Caco-2 (cell line): Measurements from ENCODE around the gene PHLDA2. TPM values are rescaled to one million over a fixed set of nuclear protein-coding genes. Genes with fewer than 3 reads are reported as not detected.

Experiments
- BruUV-seq: library from RNA; stranded (reverse); fragments of 400-500 nt; replicated peaks from 2 replicates; lab custom pipeline; 2021; lab: Mats Ljungman, UMichigan
- CTCF ChIA-PET: fragments of 300-600 bp; sonication (Branson Sonifier 250); formaldehyde crosslinking; loops from one replicate; lab custom pipeline; 2022; ENCODE audit warnings: antibody characterized with exemption; lab: Charles Lee
- POLR2A ChIA-PET: fragments of 300-600 bp; sonication (Branson Sonifier 250); formaldehyde crosslinking; loops from one replicate; lab custom pipeline; 2022; ENCODE audit warnings: antibody characterized with exemption; lab: Charles Lee
- DNase-seq, 2 experiments: peaks; one replicate each; pipeline versions ENCODE4 v3.0.0 to v3.0.0-alpha.2; 2020 to 2022
- H3K27me3 ChIP-seq: replicated peaks from 2 replicates; pipeline ENCODE4 v1.6.0; 2011; ENCODE audit warnings: low read length; ENCODE audit not compliant: control insufficient read depth, insufficient read depth
- H3K36me3 ChIP-seq: 2 replicates; pipeline ENCODE4 v1.5.1; 2011; ENCODE audit warnings: low read length; ENCODE audit not compliant: control insufficient read depth, insufficient read depth
- H3K4me1 ChIP-seq: fragments of 250-450 bp; sonication (Bioruptor Pico); 2 replicates; pipeline ENCODE4 v1.5.1; 2020; ENCODE audit warnings: mild to moderate bottlenecking
- H3K4me3 ChIP-seq: 2 replicates; pipeline ENCODE4 v1.5.1; 2011; ENCODE audit warnings: low read depth, mild to moderate bottlenecking, control low read depth, low read length
- H3K9me3 ChIP-seq: fragments of 250-450 bp; sonication (Bioruptor Pico); 2 replicates; pipeline ENCODE4 v1.5.1; 2020; ENCODE audit warnings: mild to moderate bottlenecking, moderate library complexity
- H3K27ac Mint-ChIP-seq: one replicate; pipeline ENCODE4 v1.8.0; 2022; ENCODE audit warnings: mixed read lengths; ENCODE audit not compliant: unreplicated experiment
- H3K27me3 Mint-ChIP-seq: one replicate; pipeline ENCODE4 v1.8.0; 2022; ENCODE audit warnings: mixed read lengths; ENCODE audit not compliant: insufficient read depth, unreplicated experiment
- H3K36me3 Mint-ChIP-seq: one replicate; pipeline ENCODE4 v1.8.0; 2022; ENCODE audit warnings: mild to moderate bottlenecking, mixed read lengths; ENCODE audit not compliant: insufficient read depth, unreplicated experiment
- H3K4me1 Mint-ChIP-seq: one replicate; pipeline ENCODE4 v1.8.0; 2022; ENCODE audit warnings: low read depth, mixed read lengths; ENCODE audit not compliant: unreplicated experiment
- H3K4me3 Mint-ChIP-seq: one replicate; pipeline ENCODE4 v1.8.0; 2022; ENCODE audit warnings: mild to moderate bottlenecking, moderate library complexity, mixed read lengths; ENCODE audit not compliant: unreplicated experiment
- H3K9me3 Mint-ChIP-seq: one replicate; pipeline ENCODE4 v1.8.0; 2022; ENCODE audit warnings: mixed read lengths; ENCODE audit not compliant: unreplicated experiment
- intact Hi-C: fragments of 100-400 bp; cut with micrococcal nuclease; formaldehyde crosslinking; loops from one replicate; pipeline ENCODE4 v1.10.0; 2022; ENCODE audit not compliant: unreplicated experiment
- total RNA-seq: library from RNA; stranded (reverse); gene quantifications from 2 replicates; pipeline ENCODE4 v1.2.3, GENCODE V29; 2022
- TF ChIP-seq, protein P1 (sequence below), 2 experiments: fragments of 200-600 bp in 1 of 2; IDR thresholded peaks; 1 replicate in 1 of 2; 2 replicates in 1 of 2; pipeline versions ENCODE4 v1.5.1 to v1.8.0; 2011 to 2022; ENCODE audit warnings: antibody characterized with exemption in 1 of 2, control low read depth in 1 of 2, inconsistent platforms in 1 of 2, low read depth in 1 of 2, low read length in 1 of 2, mild to moderate bottlenecking in 1 of 2, moderate library complexity in 1 of 2; ENCODE audit not compliant: insufficient read depth in 1 of 2, severe bottlenecking in 1 of 2, unreplicated experiment in 1 of 2

PHLDA2 gene
- total RNA-seq, 1 experiment from 2014 or later: 19.1 TPM

DNA sequence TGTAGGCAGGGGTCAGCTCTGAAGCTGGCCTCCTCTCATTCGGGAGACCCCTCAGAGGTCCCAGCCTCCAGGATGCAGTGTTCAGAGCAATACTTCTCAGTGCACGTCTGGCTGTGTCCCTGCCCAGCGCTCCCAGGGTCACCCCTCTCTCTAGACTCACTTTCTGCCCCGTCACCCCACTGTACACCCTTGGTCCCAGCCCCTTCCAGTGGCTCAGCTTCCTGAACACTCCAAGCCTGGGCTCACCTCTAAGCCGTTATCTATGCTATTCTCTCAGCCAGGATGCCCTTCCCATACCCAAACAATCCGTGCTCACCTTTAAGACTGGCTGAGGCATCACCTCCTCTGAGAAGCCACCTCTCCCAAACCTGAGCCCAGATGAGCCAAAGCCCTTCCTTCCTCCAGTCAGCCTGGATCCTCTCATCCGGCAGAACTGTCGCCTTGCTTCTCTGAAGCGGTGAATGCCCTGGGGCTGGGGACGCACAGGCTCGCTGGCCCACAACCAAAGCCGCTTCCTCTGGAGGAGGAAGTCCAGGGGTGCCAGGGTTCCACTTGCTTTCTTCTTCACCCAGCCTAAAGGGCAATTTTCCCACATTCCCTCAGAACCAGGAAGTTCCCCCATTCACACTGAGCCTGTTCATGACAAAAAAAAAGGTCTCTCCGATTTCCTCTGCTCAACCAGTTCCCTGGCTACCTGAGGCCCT is 30.0 kb downstream of the PHLDA2 start:
- Mint-ChIP-seq H3K27me3 (no peaks in the 10 kb centered on the region), H3K27ac (peak overlapping the region; percentile 22), H3K9me3 (no peaks in the 10 kb centered on the region), H3K4me3 (no peak overlapping the region), H3K36me3 (peaks cover 6% of the 10 kb centered on the region), H3K4me1 (peaks cover 15% of the 10 kb centered on the region)
- TF ChIP-seq, protein P1, sequence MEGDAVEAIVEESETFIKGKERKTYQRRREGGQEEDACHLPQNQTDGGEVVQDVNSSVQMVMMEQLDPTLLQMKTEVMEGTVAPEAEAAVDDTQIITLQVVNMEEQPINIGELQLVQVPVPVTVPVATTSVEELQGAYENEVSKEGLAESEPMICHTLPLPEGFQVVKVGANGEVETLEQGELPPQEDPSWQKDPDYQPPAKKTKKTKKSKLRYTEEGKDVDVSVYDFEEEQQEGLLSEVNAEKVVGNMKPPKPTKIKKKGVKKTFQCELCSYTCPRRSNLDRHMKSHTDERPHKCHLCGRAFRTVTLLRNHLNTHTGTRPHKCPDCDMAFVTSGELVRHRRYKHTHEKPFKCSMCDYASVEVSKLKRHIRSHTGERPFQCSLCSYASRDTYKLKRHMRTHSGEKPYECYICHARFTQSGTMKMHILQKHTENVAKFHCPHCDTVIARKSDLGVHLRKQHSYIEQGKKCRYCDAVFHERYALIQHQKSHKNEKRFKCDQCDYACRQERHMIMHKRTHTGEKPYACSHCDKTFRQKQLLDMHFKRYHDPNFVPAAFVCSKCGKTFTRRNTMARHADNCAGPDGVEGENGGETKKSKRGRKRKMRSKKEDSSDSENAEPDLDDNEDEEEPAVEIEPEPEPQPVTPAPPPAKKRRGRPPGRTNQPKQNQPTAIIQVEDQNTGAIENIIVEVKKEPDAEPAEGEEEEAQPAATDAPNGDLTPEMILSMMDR (IDR thresholded peaks at IDR 0.05; ENCODE audit: insufficient read depth in 1 of 2, low read depth in 1 of 2, low read length in 1 of 2, severe bottlenecking in 1 of 2, unreplicated experiment in 1 of 2): no peak
- no peaks in the 10 kb centered on the region for H3K36me3 ChIP-seq
- no peak for DNase-seq
- H3K27me3 ChIP-seq: no peaks in the 10 kb centered on the region
- no peaks in the 10 kb centered on the region; the same call in 1 of the 2 replicates for H3K9me3 ChIP-seq
- no TSS peak for BruUV-seq
- POLR2A ChIA-PET: no interaction called here
- intact Hi-C loops: no loop called here
- no peak overlapping the region for H3K4me3 ChIP-seq
- H3K4me1 ChIP-seq: peaks cover 24% of the 10 kb centered on the region
- CTCF ChIA-PET: no interaction called here

GRCh38 chr11:2898366-2899079 is 30.7 kb downstream of the PHLDA2 start:
- no TSS peak for BruUV-seq
- peaks cover 6% of the 10 kb centered on the region for H3K36me3 Mint-ChIP-seq
- intact Hi-C loops: no loop called here
- H3K9me3 Mint-ChIP-seq: no peaks in the 10 kb centered on the region
- peak overlapping the region; percentile 5 for H3K27ac Mint-ChIP-seq
- no peak for DNase-seq
- POLR2A ChIA-PET: no interaction called here
- Histone ChIP-seq H3K4me1 (peaks cover 17% of the 10 kb centered on the region), H3K4me3 (no peak overlapping the region), H3K36me3 (no peaks in the 10 kb centered on the region), H3K27me3 (no peaks in the 10 kb centered on the region), H3K9me3 (no peaks in the 10 kb centered on the region)
- H3K27me3 Mint-ChIP-seq: no peaks in the 10 kb centered on the region
- H3K4me3 Mint-ChIP-seq: no peak overlapping the region
- peaks cover 10% of the 10 kb centered on the region for H3K4me1 Mint-ChIP-seq
- TF ChIP-seq, protein P1 (IDR thresholded peaks at IDR 0.05; ENCODE audit: insufficient read depth in 1 of 2, low read depth in 1 of 2, low read length in 1 of 2, severe bottlenecking in 1 of 2, unreplicated experiment in 1 of 2): no peak
- CTCF ChIA-PET: no interaction called here

DNA sequence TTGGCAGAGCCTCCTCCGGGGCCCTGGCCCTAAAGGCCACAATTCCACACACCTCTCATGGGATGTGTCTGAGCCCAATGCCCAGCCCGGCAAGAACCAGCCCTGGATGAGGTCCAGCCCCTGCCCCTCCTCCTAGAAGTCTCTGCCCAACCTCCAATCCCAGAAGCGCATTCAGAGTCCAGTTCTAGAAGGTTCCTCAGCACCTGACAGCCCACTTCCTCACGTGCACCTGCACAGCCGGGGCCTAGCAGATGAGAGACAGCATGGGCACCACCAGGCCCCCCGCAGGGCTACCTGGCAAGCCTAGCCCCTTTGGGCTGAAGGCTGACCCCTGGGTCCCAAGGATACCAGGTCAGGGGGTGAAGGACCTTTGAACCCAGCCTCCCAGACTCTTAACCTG is 32.2 kb downstream of the PHLDA2 start:
- Mint-ChIP-seq H3K9me3 (no peaks in the 10 kb centered on the region), H3K4me1 (peaks cover 9% of the 10 kb centered on the region), H3K4me3 (no peak overlapping the region), H3K27ac (no peak overlapping the region), H3K27me3 (no peaks in the 10 kb centered on the region), H3K36me3 (peaks cover 6% of the 10 kb centered on the region)
- no TSS peak for BruUV-seq
- TF ChIP-seq, protein P1 (IDR thresholded peaks at IDR 0.05; ENCODE audit: insufficient read depth in 1 of 2, low read depth in 1 of 2, low read length in 1 of 2, severe bottlenecking in 1 of 2, unreplicated experiment in 1 of 2): no peak
- ChIA-PET CTCF (no interaction called here), POLR2A (no interaction called here)
- no peak overlapping the region for H3K4me3 ChIP-seq
- intact Hi-C loops: no loop called here
- no peaks in the 10 kb centered on the region for H3K27me3 ChIP-seq
- H3K36me3 ChIP-seq: no peaks in the 10 kb centered on the region
- H3K4me1 ChIP-seq: peaks cover 9% of the 10 kb centered on the region
- no peaks in the 10 kb centered on the region for H3K9me3 ChIP-seq
- no peak for DNase-seq
